ENCODE results near the gene SCN1A.
A peak's percentile ranks its signal among the peaks of the same experiment; 100 is the strongest.
"Not testable (repeated sequence)": the region's sequence is repeated elsewhere in the genome, so short reads cannot be mapped to it uniquely, and the experiment has no call there.

The SCN1A gene

DNA sequence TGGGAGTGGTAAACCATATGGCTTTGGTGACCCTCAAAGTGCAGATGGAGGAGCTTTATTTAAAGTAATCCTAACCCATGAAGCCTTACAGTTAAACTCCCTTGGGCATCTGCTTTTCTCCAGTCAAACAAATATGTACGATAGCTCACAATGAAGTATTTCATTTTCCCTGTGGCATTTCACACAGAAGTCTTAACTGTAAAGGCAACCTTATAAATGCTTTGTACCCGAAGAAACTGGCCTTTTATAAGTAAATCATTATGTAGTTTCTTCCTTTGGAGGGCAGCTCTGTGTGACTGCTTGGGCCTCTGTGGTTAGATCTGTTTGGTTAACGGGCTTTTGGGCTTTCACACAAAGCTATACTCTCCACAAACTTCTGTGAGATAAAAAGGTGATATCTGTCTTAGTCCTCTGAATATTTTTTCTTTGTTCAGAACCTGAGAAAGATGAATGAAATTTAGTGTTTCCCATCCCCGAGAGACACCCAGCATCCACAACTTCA is 46.6 kb downstream of the SCN1A start:
- no peak for DNase-seq (ENCODE audit: low spot score)

DNA sequence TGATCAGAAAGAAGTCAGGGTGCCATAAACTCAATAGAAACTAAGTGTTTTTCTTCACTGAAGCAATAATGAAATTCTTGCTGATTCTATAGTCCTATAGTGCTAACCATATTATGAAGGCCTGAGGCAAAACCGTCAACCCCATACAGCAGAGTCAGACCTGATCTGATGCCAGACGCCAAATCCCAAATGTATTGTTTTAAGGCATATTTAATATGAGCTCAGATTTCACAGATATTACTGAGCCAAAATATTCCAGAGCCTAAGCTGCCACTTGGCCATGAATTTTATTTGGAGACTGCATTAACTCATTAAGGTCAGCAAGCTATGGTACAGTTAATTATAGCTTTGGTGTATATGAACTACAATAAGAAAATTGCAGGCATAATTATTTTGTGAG is 53.4 kb downstream of the SCN1A start:
- no peak for DNase-seq (ENCODE audit: low spot score)

DNA sequence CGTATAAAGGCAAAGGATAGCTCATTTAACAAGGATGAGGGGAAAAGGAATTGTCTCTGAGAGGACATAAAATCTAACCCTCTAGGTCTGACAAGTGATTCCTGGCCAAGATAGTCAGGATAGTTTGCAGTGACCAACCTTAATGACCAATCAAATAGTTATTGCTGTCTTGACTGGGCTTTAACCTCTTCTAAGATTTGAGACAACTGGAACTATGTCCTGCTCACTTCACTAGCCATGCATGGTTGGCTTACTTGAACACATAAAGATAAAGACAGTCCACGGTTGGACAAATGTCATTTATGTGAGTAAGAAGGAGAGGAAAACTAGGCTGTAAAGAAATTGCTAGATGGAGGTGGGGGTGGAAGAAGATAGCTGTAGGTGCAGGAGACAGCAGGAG is 53.8 kb downstream of the SCN1A start:
- DNase-seq (ENCODE audit: low spot score): no peak

DNA sequence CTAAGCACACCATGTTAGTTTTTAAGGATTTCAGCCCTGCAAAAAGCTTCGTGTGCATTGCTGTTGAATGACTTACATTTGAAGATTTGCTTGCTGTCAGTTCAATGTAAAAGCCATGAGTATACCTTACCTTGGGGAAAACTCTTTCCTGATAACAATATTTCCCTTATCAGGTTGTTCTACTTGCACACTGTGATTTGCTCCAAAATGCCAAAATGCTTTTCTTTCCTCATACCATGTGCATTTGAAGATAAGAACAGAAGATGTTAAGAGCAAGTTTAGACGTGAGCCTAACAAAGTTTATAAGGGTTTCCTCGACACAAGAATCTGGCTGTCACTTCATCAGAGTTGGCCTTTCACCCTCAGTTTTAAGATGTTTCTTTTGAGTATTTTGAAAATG is 57.6 kb downstream of the SCN1A start:
- DNase-seq (ENCODE audit: low spot score): no peak

DNA sequence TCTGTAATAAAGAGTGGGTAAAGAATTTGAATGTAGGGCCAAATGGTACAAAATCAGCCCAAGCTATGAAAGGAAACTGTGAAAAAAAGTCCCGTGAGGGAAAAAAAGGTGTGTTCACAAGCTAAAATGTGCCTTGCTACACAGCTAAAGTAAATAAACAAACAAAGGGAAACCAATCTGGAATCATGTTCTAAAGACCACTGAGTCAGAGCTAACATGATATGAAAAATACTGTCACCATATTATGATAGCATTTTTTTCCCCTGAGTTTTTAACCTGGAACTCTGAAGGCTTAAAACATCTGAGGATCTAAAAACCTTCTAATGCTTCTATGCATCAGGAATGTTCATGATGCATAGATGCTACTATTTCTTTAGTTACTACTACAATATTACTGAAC is 58.8 kb downstream of the SCN1A start:
- no peak for DNase-seq (ENCODE audit: low spot score)

DNA sequence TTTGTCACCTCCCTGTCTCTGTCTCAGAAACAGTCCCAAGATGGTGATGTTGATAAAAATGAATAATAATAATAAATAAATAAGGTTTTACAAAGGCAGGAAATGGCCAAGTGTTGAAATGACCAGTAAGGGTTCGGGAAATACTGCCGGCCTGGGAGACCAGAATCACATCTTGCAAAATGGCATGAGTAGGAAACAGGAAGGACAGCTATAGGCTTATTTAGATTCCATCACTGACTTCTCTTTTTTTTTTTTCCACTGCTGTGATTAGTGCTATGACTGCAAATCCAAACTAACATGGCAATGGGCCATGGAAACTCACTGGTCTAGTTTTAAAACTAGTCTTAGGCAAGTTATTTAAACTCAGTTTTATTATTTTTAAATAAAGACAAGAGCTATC is 60.6 kb downstream of the SCN1A start:
- no peak for DNase-seq (ENCODE audit: low spot score)

DNA sequence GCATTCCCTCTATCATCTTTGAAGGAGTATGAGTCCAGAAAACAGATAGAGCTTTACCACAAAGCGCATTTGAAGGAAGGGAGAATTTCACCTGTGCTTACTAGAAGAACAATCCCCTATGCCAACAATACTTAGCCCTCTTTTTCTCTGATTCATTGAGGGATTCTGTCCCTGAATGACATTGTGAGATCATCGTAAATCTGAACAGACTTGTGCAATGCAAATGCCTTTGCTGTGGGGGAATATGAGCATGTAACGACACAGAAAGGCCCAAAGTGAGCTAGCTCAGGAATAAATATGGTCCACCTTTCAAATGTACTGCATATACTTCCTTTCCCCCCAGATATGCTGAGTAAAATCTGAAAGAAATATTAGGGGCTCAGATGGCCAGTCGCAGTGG is 67.6 kb downstream of the SCN1A start:
- DNase-seq (ENCODE audit: low spot score): no peak

DNA sequence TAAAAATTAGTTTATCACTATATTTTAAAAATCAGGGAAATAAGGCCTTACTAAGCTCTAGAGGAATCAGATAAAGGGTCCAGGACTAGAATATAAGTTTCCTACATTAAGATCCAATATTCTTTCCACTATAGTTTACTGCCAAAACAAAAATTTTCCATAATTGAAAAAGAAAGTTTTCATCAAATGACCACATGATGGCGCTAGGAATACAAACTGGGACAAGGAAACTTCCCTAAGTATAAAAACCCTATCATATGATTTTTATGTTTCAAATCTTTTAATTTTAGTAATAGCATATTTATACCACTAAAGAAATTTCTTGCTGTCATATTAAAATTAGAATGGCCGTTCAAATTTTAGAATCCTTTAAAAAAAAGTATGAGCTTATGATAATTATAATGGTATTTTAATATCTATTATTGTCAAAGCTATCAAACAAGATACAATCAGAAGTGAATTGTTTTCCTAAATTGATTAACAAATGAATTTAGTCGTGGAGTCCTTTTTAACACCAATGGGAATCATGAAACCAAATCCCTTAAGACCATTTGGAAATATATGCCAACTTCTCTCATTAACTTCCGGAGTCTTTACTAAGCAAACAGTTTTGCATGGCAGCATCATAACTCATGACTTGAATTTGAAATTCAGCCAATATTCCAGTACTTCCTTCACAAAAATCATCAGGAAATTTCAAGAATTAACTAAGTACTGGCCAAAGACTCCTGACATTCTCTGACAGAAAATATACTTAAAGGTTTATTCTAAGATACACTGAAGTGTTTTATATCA is 70.3 kb downstream of the SCN1A start:
- DNase-seq (ENCODE audit: low spot score): peak; percentile 6

DNA sequence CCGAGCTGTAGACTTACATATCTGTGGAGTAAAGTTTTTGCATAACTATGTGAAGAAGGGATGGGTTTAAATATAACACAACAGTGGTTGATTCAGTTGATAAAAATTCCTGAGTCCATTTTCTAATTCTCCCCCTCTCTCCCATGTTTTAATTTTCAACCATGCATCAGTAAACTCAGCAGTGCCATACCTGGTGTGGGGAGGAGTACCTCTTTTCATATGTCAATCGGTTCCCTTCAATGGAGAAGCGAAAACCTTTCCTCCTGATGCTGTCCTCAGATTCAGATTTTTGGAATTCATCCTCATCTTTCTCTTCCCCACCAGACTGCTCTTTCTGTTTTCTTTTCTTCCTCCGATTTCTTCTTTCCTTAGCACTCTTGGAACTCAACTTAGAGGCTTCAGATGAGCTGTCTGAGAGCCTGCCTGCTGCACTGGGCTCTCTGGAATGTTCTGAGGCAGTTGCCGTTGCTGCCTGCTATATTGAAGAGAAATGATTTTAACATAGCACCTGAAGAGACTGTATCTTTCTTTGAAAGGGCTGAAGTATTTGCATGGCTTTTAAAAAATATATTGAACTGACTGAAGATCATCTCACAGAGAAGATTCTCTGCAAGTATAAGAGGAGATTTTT is 82.9 kb downstream of the SCN1A start:
- no peak for DNase-seq (ENCODE audit: low spot score)

DNA sequence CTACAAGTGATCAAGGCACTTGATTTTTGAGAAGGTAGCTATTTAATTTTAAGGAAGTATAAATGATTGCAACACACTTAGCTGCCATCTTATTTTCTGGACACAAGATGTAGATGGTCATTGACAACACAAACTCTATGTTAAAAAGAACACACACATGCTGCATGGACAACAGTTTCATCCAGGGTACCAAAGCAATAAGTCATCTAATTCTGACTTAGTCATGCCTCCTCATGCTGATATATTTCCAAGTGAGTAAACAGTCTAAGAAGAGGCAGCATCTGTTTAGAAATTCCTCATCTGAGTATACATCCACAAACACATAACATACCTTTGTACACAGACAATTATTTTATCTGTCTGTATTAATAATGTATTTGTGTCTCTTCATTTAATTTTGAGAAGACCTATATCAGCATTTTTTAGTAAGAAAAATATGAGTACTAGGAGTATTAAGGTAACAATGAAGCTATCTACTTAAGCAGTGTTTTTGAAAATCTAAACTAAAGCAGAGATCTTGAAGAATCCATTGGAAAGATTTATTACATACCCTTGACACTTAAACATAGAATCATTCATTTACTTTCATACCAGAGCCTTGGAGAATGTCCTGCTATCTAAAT is 84.9 kb downstream of the SCN1A start:
- no peak for DNase-seq (ENCODE audit: low spot score)

DNA sequence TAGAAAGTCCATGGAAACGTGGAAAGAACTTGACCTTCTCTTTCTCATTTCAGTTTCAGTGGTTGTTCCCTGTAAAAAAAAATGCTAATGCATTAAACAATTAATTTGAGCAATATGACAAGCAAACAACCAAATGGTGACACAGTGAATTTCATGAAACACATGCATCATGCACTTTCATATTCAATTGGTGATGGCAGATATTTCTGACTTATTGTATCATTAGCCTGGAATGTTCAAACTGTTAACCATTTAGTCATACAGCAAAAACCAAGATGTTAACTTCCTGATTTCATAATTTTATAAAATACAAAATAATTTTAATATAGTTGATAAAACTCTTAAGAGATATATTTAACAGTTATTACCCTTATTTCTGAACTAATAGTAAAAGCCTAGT is 85.5 kb downstream of the SCN1A start:
- no peak for DNase-seq (ENCODE audit: low spot score)

DNA sequence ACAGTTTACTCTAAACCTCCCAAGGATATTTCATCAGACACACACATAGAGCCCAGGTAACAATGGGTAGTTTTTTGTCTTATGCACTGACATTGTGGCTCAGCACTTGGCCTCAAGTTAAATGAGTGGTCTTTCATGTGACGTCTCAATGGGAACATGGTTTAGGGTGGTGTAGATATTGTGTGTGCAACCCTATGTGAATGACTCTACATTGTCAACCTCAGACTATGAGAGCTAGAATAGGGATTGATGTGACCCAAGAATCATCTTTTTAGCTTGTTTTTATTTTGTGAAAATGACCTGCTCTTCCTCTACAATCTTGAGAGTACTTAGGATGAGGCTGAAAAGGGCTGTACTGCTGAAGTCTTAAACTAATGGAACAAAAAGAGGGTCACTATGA is 86.2 kb downstream of the SCN1A start:
- DNase-seq (ENCODE audit: low spot score): no peak

DNA sequence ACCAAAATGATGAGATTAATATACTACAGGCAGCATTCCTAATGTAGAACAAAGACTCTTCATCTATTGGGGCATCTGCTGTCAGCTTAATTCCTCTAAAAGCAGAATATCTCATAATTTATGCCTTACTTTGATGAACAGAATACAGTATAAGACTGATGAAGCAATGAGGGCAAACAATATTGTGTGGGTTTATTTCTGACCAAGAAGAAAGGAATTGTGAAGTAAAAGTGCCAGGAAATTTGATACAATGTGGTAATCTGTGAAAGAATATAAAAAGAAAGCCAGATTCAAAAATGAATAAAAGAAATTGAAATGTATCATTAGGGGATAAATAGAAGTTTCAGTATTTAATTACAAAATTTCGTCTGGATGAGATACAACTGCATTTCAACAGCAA is 95.5 kb downstream of the SCN1A start:
- no peak for DNase-seq (ENCODE audit: low spot score)

DNA sequence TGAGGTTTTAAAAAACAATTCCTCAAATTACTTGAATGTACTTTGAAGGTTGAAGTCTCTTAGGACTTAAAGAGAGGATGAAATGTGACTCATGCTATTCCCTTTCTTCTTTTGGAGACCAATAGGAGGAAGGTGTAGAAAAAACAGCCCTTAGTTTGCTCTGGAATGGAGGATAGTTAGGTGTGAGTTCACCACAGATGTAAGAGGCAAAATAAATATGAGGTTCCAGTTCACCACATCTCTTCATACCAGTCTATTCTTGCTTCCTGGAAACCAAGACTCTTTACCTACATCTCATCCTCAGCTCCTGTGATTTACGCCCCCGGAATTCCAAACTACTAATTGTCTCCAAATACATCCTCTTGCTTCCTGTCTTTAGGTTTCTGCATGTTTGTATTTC is 96.8 kb downstream of the SCN1A start:
- DNase-seq (ENCODE audit: low spot score): no peak

DNA sequence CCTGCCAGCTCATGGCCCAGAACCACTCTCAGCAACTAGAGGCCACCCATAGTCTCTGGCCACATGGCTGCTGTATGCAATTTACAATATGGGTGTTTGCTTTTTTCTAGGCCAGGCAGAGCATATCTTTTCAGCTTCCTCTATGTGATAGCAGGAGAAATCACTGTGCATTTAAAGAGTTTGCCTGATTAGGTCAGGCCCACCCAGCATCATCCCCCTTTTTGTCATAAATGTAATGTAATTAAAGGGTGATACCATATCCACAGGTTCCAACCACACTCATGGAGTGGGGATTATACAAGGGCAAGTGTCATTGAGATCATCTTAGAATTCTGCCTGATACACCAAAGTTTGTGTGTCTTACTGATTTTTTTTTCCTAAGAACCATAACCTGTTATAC is 102.5 kb downstream of the SCN1A start:
- DNase-seq (ENCODE audit: low spot score): no peak

DNA sequence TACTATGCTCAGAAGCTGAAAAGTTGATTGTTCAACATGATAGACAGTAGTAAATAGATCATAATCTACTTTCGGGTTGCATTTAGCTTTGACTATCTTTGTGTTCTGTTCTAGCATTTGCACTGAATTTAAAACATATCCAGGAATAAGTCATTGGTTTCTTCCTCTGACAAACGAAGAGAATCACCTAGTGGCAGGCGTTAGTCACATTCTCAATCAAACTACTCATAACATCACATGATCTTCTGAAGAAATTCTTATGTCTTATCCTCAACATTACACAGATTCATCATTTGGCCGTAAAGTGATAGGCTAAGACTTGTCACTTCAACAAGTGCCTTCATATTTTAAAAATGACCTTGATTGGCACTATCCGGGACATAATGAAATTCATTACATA is 110.6 kb downstream of the SCN1A start:
- no peak for DNase-seq (ENCODE audit: low spot score)

DNA sequence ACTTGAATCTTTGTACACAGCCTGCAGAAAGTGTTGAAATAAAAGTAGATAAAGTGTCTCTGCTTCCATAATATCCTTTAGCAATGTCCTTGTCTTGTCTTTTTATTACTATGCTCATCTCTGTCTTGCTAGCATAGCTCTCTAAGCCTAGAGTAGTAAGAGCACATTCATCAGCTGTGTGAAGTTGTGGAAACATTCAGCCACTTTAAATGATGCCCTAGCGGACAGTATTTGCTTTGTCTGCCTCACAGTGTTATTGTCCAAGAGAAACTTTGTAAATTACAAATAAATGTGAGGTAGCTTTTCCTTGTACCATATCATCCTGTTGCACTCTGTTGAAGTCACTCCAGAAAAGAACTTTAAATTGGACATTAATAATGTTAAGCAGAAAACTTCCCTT is 113.9 kb downstream of the SCN1A start:
- no peak for DNase-seq (ENCODE audit: low spot score)

DNA sequence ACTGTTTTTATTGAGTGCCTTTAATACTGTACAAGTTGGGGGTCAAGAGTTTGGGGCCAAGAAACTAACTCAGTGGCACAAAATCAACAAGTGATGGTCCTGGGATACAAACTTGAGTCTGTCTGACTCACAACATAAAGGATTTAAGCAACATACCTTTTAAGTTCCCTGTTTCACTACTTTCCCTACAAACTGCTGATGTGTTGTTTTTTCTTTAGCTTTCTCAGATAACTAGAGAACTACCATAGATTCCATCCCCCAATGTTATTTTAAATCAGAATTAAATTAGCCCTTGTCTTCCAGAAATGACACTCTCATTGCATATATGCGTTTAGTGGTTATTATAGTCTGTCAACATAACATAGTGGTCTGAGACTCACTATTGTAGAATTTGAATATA is 116.2 kb downstream of the SCN1A start:
- DNase-seq (ENCODE audit: low spot score): no peak

DNA sequence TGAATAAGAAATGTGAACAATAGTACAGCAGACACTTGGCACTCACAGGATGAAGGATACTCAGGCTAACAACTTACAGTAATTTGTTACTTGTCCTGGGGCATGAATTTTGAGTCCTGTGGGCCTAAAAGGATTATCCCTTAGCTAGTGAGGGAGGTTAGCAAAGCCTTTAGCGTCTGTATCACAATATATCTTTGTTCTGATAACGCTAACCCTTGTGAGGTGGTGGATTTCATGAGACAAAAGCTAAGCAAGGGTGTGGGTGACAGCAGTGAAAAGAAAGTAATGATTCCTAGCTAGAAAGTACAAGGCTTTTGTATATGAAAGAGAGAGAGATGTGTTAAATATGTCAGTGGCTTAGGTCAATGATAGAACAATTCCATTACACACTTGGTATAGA is 127.4 kb downstream of the SCN1A start:
- DNase-seq (ENCODE audit: low spot score): no peak

DNA sequence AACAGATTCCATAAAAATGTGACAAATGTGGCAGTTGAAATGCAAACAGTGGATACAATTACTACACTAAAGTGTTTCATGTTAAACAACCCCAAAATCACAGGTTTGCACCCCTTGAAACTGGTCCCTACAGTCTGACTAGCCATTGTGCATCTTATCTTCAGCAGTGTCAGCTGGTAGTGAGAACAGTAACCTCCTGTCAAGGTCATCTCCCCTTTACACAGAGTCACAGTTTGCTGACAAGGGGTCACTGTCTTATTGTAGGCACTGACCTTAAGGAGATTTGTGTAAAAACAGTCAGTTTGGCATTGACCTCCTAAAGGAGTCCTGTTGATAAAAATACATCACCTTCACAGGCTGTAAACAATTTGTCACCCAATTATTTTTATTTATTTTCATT is 137.0 kb downstream of the SCN1A start:
- no peak for DNase-seq (ENCODE audit: low spot score)

DNA sequence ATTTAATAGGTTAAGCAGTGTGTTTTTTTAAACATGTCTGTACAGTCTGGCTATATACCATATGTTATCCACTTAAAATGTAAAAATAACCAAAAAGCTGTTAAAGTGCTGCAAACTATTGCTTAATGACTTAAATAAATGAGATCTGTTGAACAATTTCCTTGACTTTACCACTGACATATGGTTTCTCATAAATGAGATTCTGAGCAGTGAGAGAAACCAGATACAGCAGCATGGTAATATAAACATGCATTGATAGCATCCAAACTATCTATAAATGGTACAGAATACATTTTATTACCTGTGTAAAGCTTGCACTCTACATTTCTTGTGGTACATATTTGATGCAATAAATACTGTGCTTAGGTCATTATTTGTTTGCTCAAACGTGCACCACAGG is 138.0 kb downstream of the SCN1A start:
- no peak for DNase-seq (ENCODE audit: low spot score)

DNA sequence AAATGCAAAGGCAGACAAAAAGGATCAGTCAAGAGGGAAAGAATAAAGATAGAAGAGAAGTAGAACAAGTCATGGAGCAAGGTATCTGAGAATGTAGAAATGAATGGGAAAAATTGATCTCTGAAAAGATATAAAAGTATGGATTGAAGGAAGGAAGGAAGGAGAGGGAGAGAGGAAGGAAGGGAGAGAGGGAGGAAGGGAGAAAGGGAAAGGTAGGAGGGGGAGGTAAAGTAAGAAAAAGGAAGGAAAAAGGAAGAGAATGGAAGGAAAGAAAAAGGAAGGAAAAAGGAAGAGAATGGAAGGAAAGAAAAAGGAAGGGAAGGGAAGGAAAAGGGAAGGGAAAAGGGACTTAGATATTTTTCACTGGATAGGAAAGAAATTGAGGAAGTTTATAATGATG is 142.7 kb downstream of the SCN1A start:
- no peak for DNase-seq (ENCODE audit: low spot score)

DNA sequence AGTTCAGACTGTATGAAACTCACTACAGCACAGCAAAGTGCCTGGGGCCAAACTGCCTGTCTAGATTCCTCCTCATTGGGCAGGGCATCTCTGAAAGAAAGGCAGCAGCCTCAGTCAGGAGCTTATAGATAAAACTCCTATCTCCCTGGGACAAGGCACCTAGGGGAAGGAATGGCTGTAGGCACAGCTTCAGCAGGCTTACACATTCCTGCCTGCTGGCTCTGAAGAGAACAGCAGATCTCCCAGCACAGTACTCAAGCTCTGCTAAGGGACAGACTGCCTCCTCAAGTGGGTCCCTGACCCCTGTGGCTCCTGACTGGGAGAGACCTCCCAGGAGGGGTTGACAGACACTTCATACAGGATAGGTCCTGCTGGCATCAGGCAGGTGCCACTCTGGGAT is 155.7 kb downstream of the SCN1A start:
- not testable (repeated sequence) for DNase-seq (ENCODE audit: low spot score)

Data from hematopoietic multipotent progenitor cell treated with erythropoietin and hydrocortisone succinate and interleukin-3 and kit ligand, for 15 days (in vitro differentiated cells).